ENCODE measurements around the gene FGF4.

Gene FGF4

DNA sequence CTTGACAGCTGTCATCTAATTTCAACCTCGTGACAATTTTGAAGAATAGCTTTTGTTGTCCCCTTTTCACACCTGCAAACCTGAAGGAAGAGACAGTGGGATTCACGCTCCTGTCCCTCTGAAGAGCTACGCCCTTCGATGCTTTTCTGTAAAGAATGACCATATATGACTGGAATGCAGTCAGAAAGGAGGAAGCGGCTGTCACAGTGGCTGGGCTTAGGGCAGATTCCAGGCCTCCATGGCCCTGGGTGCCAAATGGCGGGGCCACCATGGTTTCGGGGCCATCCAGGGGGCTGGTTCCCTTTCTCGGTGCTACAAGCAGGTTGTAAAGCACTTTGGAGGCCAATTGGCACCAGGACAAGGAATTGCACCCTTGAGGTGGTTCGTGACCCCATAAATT is 49.1 kb downstream of the FGF4 start:
- DNase-seq (ENCODE audit: low read depth), result no peak

DNA sequence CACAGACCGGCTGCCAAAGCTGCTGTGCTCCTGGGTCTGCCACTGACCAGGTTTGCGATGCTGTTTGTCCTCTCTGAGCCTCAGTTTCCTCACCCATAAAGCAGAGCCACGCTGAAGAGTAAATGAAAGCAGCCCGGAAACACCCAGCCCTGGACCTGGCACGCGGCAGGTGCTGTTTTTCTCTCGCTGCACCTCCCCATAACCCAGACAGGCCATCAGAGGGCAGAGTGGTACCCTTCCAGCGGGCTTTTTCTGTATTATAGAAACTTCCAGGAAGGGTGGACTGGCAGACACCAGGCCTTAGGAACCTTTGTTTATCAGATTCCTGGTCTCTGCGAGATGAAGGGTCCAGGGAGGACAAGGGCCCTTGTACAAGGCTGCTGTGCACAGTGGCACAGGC is 53.4 kb downstream of the FGF4 start:
- DNase-seq (ENCODE audit: low read depth), result no peak

DNA sequence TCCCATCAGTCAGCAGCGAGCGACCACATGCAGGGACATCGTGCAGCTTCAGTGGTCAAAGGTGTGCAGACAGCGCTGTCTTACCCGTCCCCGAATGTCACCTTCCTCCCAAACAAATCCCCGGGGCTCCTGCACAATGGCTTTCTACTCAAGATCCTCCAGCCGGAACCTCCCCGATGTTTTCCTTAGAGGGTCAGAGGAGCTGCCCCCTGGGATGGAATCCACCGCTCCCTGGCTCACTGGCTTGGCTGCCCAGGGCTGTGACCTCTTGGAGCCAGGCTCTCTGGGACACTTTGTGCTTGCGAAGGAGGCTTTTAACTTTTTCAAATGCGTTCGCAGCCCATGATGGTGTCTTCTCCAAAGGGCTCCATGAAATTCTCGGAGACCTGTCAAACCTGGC is 54.0 kb downstream of the FGF4 start:
- DNase-seq (ENCODE audit: low read depth), result no peak
